Mammary epithelial cell (primary cell): Measurements from ENCODE around the gene E2F1.

Experiments used
- EZH2 ChIP-seq: IDR thresholded peaks from 2 replicates; pipeline ENCODE4 v1.6.1; 2012; ENCODE audit warnings: low read length, inconsistent platforms, borderline replicate concordance
- TF ChIP-seq, protein P1 (sequence below), 2 donors: IDR thresholded peaks in 1 of 2; conservative IDR thresholded peaks in 1 of 2; 2 replicates each; pipeline ENCODE4 v1.5.1; 2011 to 2012; ENCODE audit warnings: inconsistent platforms in 2 of 2, low read length in 2 of 2, mild to moderate bottlenecking in 2 of 2, control low read depth in 1 of 2, low read depth in 1 of 2; ENCODE audit not compliant: insufficient read depth in 1 of 2; ENCODE audit errors: extremely low read depth in 1 of 2

DNA sequence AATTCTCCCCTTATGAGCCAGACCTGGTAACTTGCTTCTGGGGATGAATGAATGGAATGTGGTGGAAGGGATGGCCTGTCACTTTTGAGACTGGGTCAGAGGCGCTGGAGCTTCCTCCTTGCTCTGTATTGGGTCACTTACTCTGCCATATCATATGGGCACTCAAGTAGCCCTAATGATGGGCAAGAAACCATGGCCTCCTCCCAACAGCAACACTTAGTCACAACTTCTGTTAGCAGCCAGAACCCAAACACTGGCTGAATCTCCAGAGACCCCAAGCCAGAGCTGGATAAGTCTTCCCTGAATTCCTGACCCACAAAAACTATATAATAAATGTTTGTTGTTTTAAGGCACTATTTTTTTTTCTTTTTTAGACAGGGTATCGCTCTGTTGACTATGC, 5.5 kb downstream of the E2F1 start:
- TF ChIP-seq, protein P1, sequence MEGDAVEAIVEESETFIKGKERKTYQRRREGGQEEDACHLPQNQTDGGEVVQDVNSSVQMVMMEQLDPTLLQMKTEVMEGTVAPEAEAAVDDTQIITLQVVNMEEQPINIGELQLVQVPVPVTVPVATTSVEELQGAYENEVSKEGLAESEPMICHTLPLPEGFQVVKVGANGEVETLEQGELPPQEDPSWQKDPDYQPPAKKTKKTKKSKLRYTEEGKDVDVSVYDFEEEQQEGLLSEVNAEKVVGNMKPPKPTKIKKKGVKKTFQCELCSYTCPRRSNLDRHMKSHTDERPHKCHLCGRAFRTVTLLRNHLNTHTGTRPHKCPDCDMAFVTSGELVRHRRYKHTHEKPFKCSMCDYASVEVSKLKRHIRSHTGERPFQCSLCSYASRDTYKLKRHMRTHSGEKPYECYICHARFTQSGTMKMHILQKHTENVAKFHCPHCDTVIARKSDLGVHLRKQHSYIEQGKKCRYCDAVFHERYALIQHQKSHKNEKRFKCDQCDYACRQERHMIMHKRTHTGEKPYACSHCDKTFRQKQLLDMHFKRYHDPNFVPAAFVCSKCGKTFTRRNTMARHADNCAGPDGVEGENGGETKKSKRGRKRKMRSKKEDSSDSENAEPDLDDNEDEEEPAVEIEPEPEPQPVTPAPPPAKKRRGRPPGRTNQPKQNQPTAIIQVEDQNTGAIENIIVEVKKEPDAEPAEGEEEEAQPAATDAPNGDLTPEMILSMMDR (conservative IDR thresholded peaks at IDR 0.05 in 1 of 2, IDR thresholded peaks at IDR 0.05 in 1 of 2; ENCODE audit: extremely low read depth in 1 of 2, insufficient read depth in 1 of 2, low read depth in 1 of 2, low read length in 2 of 2): no peak
- TF ChIP-seq EZH2: no peak
